IMR-90 (cell line): ENCODE data around the gene ADCK2.

Source experiments
- CEBPB ChIP-seq: IDR thresholded peaks from 2 replicates; pipeline ENCODE4 v1.6.1; 2012; ENCODE audit warnings: low read depth, low read length, improper control_type of control experiment
- CTCF ChIP-seq: conservative IDR thresholded peaks from 2 replicates; pipeline ENCODE4 v1.5.1; 2012; ENCODE audit warnings: mild to moderate bottlenecking, low read depth, low read length, improper control_type of control experiment
- MAFK ChIP-seq: IDR thresholded peaks from 2 replicates; pipeline ENCODE4 v1.6.1; 2012; ENCODE audit warnings: low read depth, low read length, improper control_type of control experiment
- MXI1 ChIP-seq: IDR thresholded peaks from 2 replicates; pipeline ENCODE4 v1.6.1; 2012; ENCODE audit warnings: low read depth, mild to moderate bottlenecking, low read length, moderate library complexity, borderline replicate concordance
- POLR2A ChIP-seq: IDR thresholded peaks from 2 replicates; pipeline ENCODE4 v1.6.1; 2012; ENCODE audit warnings: mild to moderate bottlenecking, low read depth, low read length
- RAD21 ChIP-seq: IDR thresholded peaks from 2 replicates; pipeline ENCODE4 v1.6.1; 2012; ENCODE audit warnings: low read length, improper control_type of control experiment
- RFX5 ChIP-seq: IDR thresholded peaks from 2 replicates; pipeline ENCODE4 v1.8.0; 2012; ENCODE audit warnings: low read depth, mild to moderate bottlenecking, low read length, moderate library complexity

DNA sequence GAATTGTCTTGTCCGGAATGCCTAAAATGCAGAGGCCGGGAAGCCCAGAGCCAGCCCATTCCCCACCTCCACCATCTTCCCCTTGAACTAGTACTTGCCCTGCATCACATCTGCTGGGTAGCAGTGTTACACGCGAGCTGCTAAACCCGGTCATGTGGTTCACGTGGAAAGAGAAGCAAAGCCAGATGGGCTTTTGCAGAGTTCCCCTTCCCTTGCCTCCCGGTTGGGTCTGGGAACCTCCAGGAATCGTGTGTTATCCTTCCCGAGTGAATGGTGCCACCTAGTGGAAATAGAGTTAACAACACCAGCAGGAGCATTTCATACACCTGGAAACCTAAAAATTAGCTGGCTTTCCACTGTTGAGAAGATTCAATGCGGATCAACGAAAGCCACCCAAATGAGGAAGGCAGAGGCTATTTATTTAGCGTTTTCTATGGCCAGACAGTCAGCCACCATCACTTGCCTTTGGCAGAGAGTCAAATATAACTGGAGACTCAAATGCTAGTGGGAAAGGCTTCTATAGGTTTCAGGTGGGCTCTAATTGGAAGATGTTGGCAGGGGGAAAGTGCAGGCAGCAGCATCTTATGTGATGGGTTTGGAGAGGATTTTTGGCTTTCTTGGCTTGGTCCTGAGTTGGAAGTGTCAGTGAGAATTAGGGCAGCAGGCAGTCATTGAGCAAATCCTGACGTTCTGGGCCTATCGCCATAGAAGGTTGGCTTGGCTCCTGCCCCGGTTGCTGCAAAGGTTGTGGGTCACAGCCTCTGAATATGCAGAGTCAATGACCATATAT, 19.2 kb upstream of the ADCK2 start:
- peak; percentile 95 for TF ChIP-seq CTCF
- 0 out of 2 replicates have a peak, but pooled peaks have one; percentile 42 for TF ChIP-seq POLR2A
- no peak for TF ChIP-seq CEBPB
- TF ChIP-seq RAD21: peak; percentile 99
- TF ChIP-seq MAFK: no peak
- TF ChIP-seq RFX5: no peak
- TF ChIP-seq MXI1: peak; percentile 50; the same call in 1 of the 2 replicates
